Stimulated activated CD8-positive, alpha-beta memory T cell treated with anti-CD3 and anti-CD28 coated beads, Interleukin-7, amount 100 ng/mL, for 48 hours (primary cell): ENCODE measurements around the gene E2F6.
A peak's percentile ranks its signal among the peaks of the same experiment; 100 is the strongest.

ENCODE experiments used
- DNase-seq, 2 donors: peaks; one replicate each; pipeline ENCODE4 v3.0.0-alpha.2; 2020; ENCODE audit warnings: low read depth in 1 of 2; ENCODE audit errors: extremely low read depth in 1 of 2

Gene E2F6

GRCh38 chr2:11465485-11466306 lies at the start of gene E2F6:
TSS of gene E2F6 (minus strand) at chr2:11466161. CDS start at chr2:11465879, 282 bp downstream.
- peak; percentile 72 to 77 for DNase-seq

- DNase-seq = no peak
Measured at GRCh38 chr2:11515490-11515981, 49.6 kb upstream of the E2F6 start.

- no peak for DNase-seq
Measured at GRCh38 chr2:11514904-11515303, 48.9 kb upstream of the E2F6 start.

- no peak for DNase-seq
Measured at GRCh38 chr2:11514081-11514730, 48.2 kb upstream of the E2F6 start.

GRCh38 chr2:11513319-11513718 lies 47.4 kb upstream of the E2F6 start:
- no peak for DNase-seq

GRCh38 chr2:11512431-11512830 lies 46.5 kb upstream of the E2F6 start:
- DNase-seq = no peak

GRCh38 chr2:11509657-11510360 lies 43.8 kb upstream of the E2F6 start:
- no peak for DNase-seq

GRCh38 chr2:11508279-11508678 lies 42.3 kb upstream of the E2F6 start:
- no peak for DNase-seq

- no peak for DNase-seq
Measured at GRCh38 chr2:11507517-11507916, 41.6 kb upstream of the E2F6 start.

GRCh38 chr2:11506611-11506969 lies 40.6 kb upstream of the E2F6 start:
- no peak for DNase-seq

GRCh38 chr2:11505652-11506610 lies 40.0 kb upstream of the E2F6 start:
- DNase-seq = no peak

GRCh38 chr2:11503354-11503927 lies 37.5 kb upstream of the E2F6 start:
- no peak for DNase-seq

- DNase-seq = no peak
Measured at GRCh38 chr2:11502740-11503292, 36.9 kb upstream of the E2F6 start.

GRCh38 chr2:11500702-11501303 lies 34.8 kb upstream of the E2F6 start:
- DNase-seq = no peak

- no peak for DNase-seq
Measured at GRCh38 chr2:11499081-11499743, 33.3 kb upstream of the E2F6 start.

GRCh38 chr2:11498543-11499034 lies 32.6 kb upstream of the E2F6 start:
- no peak for DNase-seq

- no peak for DNase-seq
Measured at GRCh38 chr2:11495844-11496681, 30.1 kb upstream of the E2F6 start.

- DNase-seq = no peak
Measured at GRCh38 chr2:11494310-11494709, 28.3 kb upstream of the E2F6 start.
